Measurements from ENCODE around the gene MIB1.

- TF ChIP-seq GATA2 (IDR thresholded peaks at IDR 0.05; ENCODE audit: low read depth, low read length) (no peak), GATA3 (IDR thresholded peaks at IDR 0.05; ENCODE audit: low read depth, low read length) (no peak)
Observed at GRCh38 chr18:21857871-21858270, 117.3 kb downstream of the MIB1 start.

Measured in SH-SY5Y (cell line).